HG03342 (cell line): ENCODE data around the gene LSAMP.
A peak's percentile ranks its signal among the peaks of the same experiment; 100 is the strongest.
"Not testable (repeated sequence)": the region's sequence is repeated elsewhere in the genome, so short reads cannot be mapped to it uniquely, and the experiment has no call there.

ENCODE experiments used
- ATAC-seq: cut with Tn5 transposase; IDR thresholded peaks from one replicate; pipeline ENCODE4 v1.9.1; 2021; ENCODE audit warnings: mild to moderate bottlenecking, moderate library complexity; ENCODE audit not compliant: unreplicated experiment

The LSAMP gene

DNA sequence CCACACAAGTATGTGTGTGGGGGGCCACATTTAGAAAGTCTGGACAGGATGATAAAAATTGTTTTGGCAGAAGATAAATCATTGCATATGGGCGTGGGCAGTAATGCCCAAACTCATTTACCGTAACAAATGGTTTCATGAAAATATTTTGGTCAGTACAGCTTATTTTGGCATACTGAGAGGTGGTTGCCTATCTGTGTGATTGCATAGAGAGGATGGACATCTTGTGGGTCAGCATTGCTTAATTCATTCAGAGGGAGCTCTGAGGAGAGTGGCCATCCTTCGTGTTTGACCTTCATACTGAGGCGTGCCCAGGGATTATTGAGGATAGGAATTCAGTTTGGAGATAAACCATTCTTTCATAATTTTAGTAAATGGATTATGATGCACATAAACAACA lies 659.5 kb downstream of the LSAMP start:
- ATAC-seq, result no peak

DNA sequence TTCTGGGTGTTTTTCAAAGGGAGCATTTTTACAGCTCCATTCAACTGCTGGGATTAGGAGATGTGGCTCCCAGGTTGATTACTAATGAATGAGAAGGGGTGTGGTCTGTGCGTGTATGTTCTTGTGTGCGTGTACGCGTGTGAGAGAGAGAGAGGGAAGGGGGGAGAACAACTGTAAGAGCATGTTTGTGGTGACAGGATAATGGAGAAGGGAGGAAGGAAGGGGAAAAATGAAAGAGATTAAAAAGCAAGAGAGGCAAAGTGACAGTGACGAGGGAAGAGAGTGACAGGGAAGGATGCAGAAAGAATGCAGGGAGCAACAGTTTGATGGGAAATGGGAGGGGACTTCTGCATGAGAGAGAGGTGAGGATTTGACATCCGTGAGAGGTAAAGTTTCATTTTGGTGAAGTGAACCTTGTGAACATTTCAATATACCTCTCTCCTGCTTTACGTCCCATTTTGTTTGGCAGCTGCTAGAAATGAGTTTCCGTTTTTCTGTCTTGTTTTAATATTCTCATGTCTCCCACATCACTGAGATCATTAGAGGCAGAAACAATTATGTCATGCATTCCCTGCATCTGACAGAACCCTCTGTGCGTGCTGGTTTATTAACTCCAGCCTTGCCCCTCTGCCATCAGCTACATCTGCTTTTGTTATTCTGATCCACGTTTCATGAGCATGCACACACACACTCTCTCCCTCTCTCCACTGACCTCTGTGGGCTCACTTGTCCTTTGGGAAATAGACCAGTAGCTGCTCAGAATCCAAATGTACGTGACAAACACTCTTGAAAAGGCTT lies 660.3 kb downstream of the LSAMP start:
- no peak for ATAC-seq

DNA sequence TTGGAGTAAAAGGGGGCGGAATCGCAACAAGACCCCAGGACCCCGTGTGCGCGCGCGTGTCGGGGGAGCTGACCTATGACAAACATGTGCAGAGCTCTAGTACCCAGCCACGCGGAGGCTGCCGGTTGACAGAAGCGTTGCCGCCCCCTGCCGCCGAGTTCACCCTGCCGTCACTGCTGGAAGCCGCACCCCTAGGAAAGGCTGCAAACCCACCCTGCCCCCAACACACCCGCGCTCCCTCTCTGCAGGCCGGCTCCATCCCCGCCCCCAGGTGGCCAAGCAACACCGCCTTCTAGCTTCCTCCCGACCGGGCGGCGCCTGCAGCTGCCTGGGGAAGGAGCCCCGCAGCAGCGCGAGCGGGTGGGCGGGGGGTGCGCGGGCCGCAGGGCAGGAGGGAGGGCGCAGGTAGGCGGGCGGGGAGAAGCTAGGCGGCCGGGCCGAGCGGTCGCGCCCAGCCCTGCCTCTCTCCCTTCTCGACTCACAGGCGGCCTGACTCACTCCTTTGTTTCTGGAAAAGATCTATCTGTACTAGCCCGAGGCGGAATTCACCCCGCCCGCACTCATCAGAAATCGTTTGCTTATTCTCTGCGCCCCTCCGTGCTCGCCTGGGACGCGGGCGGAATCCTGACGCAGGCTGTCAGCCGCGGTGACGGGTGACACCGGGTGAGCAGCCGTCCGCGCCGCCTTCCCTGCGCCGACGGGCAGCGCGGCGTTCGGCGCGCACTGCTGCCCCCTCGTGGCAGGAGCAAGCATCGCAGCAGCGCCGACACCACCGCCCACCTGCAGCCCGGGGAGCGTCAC lies 661.1 kb downstream of the LSAMP start:
- ATAC-seq, result peak; percentile 88

DNA sequence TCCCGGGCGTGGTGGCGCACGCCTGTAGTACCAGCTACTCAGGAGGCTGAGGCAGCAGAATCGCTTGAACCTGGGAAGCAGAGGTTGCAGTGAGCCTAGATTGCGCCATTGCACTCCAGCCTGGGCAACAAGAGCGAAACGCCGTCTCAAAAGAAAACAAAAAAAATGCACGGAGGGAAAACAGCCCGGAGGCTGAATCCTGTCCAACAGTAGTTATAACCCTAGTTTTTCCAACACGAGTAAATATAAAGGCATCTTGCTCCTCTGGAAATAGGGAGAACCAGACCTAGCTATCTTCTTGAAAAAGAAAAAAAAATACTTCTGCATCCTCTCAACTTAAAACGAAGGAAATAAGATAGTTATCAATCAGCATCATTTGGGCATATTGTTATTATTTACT lies 661.9 kb downstream of the LSAMP start:
- ATAC-seq, result not testable (repeated sequence)

DNA sequence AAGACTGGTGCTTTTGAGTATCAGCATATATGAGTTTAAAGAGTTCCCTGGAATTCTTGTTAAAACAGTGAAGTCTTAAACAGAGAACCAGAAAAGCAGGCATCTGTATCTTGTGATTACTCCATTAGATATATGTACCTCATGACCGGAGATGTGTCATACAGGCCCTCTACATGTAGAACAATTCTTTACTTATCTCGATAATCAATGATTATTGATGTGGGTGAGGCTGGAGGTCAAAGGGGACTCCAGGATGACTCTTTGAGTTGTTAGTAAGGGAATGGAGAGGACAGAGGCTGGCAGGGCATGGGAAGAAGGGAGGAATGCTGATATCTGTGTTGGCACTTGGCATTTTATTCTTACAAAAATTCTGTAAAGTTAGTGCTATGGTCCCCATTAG lies 666.3 kb downstream of the LSAMP start:
- no peak for ATAC-seq

GRCh38 chr3:115772951-115773350 lies 672.3 kb downstream of the LSAMP start:
- no peak for ATAC-seq

DNA sequence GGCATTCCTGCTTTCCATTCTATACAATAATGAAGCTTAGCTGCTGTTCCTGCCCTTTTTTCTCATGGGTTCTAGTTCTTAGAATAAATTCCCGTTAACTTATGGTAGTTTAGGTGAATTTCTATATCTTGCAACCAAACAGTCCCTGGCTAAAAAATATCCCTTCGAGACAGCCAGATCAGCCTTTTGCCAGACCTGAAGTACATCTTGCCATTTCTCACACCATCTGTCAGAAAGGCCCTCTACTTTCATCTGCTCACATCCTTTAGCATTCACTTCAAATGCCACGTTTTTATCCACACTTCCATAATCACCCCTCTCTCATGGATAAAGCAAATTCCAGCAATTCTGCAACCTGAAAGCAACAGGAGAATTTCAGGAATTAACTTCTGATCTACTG lies 676.6 kb downstream of the LSAMP start:
- ATAC-seq, result no peak

- no peak for ATAC-seq
Measured at GRCh38 chr3:115766587-115767482, 678.5 kb downstream of the LSAMP start.

DNA sequence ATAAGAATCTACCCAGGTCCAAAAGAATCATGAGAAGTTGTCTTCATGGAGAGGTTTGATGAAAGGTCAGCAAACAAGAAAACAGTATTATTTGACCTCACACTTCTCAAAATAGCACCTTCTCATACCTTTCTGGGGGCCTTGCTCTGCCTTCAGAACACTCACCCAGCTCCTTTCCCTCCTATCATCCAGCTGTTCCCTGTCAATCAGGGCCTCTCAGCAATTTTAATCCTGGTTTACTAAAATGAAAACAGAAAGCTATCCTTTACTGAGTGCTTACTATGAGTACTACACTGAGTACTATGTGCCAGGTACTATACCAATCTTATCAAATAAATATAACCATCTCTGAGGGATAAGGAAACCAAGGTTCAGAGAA lies 683.4 kb downstream of the LSAMP start:
- ATAC-seq, result no peak

GRCh38 chr3:115760716-115761115 lies 684.6 kb downstream of the LSAMP start:
- ATAC-seq, result no peak

GRCh38 chr3:115758076-115758763 lies 687.1 kb downstream of the LSAMP start:
- no peak for ATAC-seq

GRCh38 chr3:115752978-115753377 lies 692.3 kb downstream of the LSAMP start:
- not testable (repeated sequence) for ATAC-seq
